ENCODE measurements around the gene SUMF2.
"Not testable (repeated sequence)": the region's sequence is repeated elsewhere in the genome, so short reads cannot be mapped to it uniquely, and the experiment has no call there.

SUMF2 gene

GRCh38 chr7:56107954-56108258, 43.8 kb downstream of the SUMF2 start:
- no peak for DNase-seq

GRCh38 chr7:56110611-56111010, 46.5 kb downstream of the SUMF2 start:
- no peak for DNase-seq

- not testable (repeated sequence) for DNase-seq
Observed at GRCh38 chr7:56112244-56112643, 48.2 kb downstream of the SUMF2 start.

GRCh38 chr7:56115852-56116538, 51.9 kb downstream of the SUMF2 start, which contains the start of gene NUPR2:
Gene NUPR2, minus strand, starts transcription at chr7:56116417. Its CDS starts 103 bp downstream, at chr7:56116314.
- DNase-seq = no peak

GRCh38 chr7:56121440-56121839, 57.4 kb downstream of the SUMF2 start:
- no peak for DNase-seq

GRCh38 chr7:56124981-56125380, 60.9 kb downstream of the SUMF2 start:
- no peak for DNase-seq

GRCh38 chr7:56125831-56126230, 61.7 kb downstream of the SUMF2 start:
- no peak for DNase-seq

- DNase-seq = no peak
Observed at GRCh38 chr7:56127241-56127975, 63.3 kb downstream of the SUMF2 start.
